GM13976 (cell line): ENCODE data around the gene NT5C2.

Experiments used
- DNase-seq: peaks from one replicate; pipeline ENCODE4 v3.0.0; 2012; ENCODE audit warnings: low spot score
- CTCF ChIP-seq: IDR thresholded peaks from 2 replicates; pipeline ENCODE4 v1.5.1; 2012; ENCODE audit warnings: borderline replicate concordance, mild to moderate bottlenecking; ENCODE audit not compliant: insufficient read depth; ENCODE audit errors: extremely low read depth, missing control alignments, control extremely low read depth
- in situ Hi-C: fragments of 300-500 bp; cut with MboI; formaldehyde crosslinking; loops from one replicate; pipeline ENCODE4 v1.12.0; 2022; ENCODE audit warnings: low sequenced_read_pairs, mixed read lengths, inconsistent platforms; ENCODE audit not compliant: unreplicated experiment

The NT5C2 gene

GRCh38 chr10:103110407-103110806, 82.7 kb downstream of the NT5C2 start:
- DNase-seq: no peak
- no peak for TF ChIP-seq CTCF
- in situ Hi-C loops: no loop called here

GRCh38 chr10:103109821-103110220, 83.3 kb downstream of the NT5C2 start:
- no peak for TF ChIP-seq CTCF
- DNase-seq: no peak
- in situ Hi-C loops: no loop called here

GRCh38 chr10:103106539-103106938, 86.5 kb downstream of the NT5C2 start:
- in situ Hi-C loops: no loop called here
- TF ChIP-seq CTCF: no peak
- DNase-seq: no peak

- in situ Hi-C loops: no loop called here
- no peak for TF ChIP-seq CTCF
- DNase-seq: no peak
Observed at GRCh38 chr10:103105462-103105861, 87.6 kb downstream of the NT5C2 start.

GRCh38 chr10:103104721-103105120, 88.4 kb downstream of the NT5C2 start:
- DNase-seq: no peak
- in situ Hi-C loops: no loop called here
- no peak for TF ChIP-seq CTCF

GRCh38 chr10:103103989-103104388, 89.1 kb downstream of the NT5C2 start:
- DNase-seq: no peak
- TF ChIP-seq CTCF: no peak
- in situ Hi-C loops: no loop called here

- in situ Hi-C loops: no loop called here
- no peak for TF ChIP-seq CTCF
- no peak for DNase-seq
Observed at GRCh38 chr10:103102195-103102594, 90.9 kb downstream of the NT5C2 start.
